Right atrium auricular region (tissue), 2 donors: ENCODE data around the gene MAP3K12. TPM values are rescaled to one million over a fixed set of nuclear protein-coding genes. Genes with fewer than 3 reads are reported as not detected.

ENCODE experiments used
- DNase-seq: peaks from one replicate; pipeline ENCODE4 v3.0.0-alpha.2; 2019; ENCODE audit warnings: low spot score
- H3K27ac ChIP-seq, 2 donors: fragments of 200-600 bp; sonication (generic); 1 replicate in 1 of 2; 2 replicates in 1 of 2; pipeline ENCODE4 v1.5.1; 2016 to 2019
- H3K27me3 ChIP-seq, 2 donors: fragments of 200-600 bp; sonication (generic); one replicate each; pipeline versions ENCODE4 v1.5.1 to v1.6.0; 2017 to 2019
- H3K36me3 ChIP-seq: fragments of 200-600 bp; sonication (generic); one replicate; pipeline ENCODE4 v1.5.1; 2016
- H3K4me1 ChIP-seq, 2 donors: fragments of 200-600 bp; sonication (generic); one replicate each; pipeline versions ENCODE4 v1.5.1 to v1.6.0; 2017 to 2019
- H3K4me3 ChIP-seq, 2 donors: fragments of 200-600 bp; sonication (generic); 1 replicate in 1 of 2; 2 replicates in 1 of 2; pipeline ENCODE4 v1.5.1; 2017 to 2019; ENCODE audit warnings: mild to moderate bottlenecking in 1 of 2, moderate library complexity in 1 of 2
- H3K9me3 ChIP-seq, 2 donors: fragments of 200-600 bp; sonication (generic); one replicate each; pipeline ENCODE4 v1.5.1; 2019
- total RNA-seq, 2 donors: library from RNA; depleted of rRNA; stranded (reverse); fragments of >200 nt; gene quantifications; one replicate each; pipeline ENCODE4 v1.1.0, GENCODE V29; 2016
- TF ChIP-seq, protein P1 (sequence below), 2 donors: fragments of 200-600 bp; sonication (generic); IDR thresholded peaks; one replicate each; pipeline ENCODE4 v1.5.1; 2019; ENCODE audit warnings: antibody characterized with exemption in 2 of 2

The MAP3K12 gene
- total RNA-seq, 2 donors from 2014 or later: 2.6 to 9.8 TPM

DNA sequence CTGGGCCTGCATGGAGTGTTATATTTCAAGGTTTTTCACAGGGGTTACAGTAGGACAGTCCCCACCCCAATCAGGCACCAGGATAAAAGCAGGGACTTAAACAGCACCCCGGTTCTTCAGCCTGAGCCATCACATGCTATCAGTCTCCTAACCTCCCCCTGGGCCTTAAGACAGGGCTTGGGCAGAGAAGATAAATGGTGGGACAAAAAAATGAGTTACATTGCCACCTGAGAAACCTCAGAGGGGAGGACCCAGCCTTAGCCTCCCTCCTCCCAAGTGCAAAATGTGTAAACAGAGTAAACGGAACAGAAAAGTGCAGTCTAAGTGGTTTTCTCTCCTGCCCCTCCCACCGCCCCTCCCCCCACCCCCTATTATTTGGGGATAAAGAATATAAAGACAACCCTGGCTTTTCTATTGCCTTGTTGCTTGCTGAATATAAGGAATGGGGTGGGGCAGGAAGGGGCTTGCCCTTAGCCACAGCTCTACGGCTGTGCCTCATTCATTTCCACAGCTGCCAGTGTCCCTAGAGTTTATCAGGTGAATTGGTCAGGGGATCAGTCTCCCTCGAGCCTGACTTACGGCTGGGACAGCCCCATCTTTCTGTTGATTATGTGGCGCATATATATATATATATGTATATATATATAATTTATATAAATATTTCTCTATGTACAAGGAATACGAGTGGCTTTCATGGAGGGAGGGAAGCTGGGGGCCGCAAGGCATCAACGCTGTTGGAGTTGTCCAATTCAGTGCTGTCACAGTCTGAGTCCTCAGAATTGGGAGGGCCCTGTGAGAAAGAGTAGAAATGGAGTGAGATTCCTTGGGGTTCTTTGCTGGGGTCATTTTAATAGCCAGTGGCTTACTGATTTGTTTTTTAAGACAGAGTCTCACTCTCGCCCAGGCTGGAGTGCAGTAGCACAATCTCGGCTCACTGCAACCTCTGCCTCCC lies 18.5 kb downstream of the MAP3K12 start:
- H3K4me3 ChIP-seq: no peak overlapping the region
- no peaks in the 10 kb centered on the region for H3K27me3 ChIP-seq
- no peaks in the 10 kb centered on the region for H3K9me3 ChIP-seq
- H3K36me3 ChIP-seq: peaks cover 87% of the 10 kb centered on the region
- no peak for DNase-seq
- TF ChIP-seq, protein P1, sequence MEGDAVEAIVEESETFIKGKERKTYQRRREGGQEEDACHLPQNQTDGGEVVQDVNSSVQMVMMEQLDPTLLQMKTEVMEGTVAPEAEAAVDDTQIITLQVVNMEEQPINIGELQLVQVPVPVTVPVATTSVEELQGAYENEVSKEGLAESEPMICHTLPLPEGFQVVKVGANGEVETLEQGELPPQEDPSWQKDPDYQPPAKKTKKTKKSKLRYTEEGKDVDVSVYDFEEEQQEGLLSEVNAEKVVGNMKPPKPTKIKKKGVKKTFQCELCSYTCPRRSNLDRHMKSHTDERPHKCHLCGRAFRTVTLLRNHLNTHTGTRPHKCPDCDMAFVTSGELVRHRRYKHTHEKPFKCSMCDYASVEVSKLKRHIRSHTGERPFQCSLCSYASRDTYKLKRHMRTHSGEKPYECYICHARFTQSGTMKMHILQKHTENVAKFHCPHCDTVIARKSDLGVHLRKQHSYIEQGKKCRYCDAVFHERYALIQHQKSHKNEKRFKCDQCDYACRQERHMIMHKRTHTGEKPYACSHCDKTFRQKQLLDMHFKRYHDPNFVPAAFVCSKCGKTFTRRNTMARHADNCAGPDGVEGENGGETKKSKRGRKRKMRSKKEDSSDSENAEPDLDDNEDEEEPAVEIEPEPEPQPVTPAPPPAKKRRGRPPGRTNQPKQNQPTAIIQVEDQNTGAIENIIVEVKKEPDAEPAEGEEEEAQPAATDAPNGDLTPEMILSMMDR (IDR thresholded peaks at IDR 0.05): no peak
- peaks cover 0 to 45% of the 10 kb centered on the region in 2 donors for H3K4me1 ChIP-seq
- no peak overlapping the region for H3K27ac ChIP-seq

DNA sequence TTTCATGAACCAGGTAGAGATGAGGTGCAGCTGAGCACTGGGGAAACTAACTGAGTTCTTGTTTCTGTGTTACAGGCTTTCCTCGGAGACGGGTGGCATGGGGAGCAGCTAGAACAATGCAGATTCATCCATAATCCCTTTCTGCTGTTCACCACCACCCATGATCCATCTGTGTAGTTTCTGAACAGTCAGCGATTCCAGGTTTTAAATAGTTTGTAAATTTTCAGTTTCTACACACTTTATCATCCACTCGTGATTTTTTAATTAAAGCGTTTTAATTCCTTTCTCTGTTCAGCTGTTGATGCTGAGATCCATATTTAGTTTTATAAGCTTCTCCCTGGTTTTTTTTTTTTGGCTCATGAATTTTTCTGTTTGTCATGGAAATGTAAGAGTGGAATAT lies 19.9 kb downstream of the MAP3K12 start:
- no peak for DNase-seq
- Histone ChIP-seq H3K9me3 (no peaks in the 10 kb centered on the region), H3K4me1 (peaks cover 0 to 59% of the 10 kb centered on the region in 2 donors), H3K36me3 (peaks cover 91% of the 10 kb centered on the region), H3K4me3 (no peak overlapping the region), H3K27ac (no peak overlapping the region), H3K27me3 (no peaks in the 10 kb centered on the region)
- TF ChIP-seq, protein P1 (IDR thresholded peaks at IDR 0.05): no peak

GRCh38 chr12:53478865-53479264 lies 20.4 kb downstream of the MAP3K12 start:
- TF ChIP-seq, protein P1 (IDR thresholded peaks at IDR 0.05): no peak
- Histone ChIP-seq H3K27me3 (no peaks in the 10 kb centered on the region), H3K4me3 (no peak overlapping the region), H3K36me3 (peaks cover 94% of the 10 kb centered on the region), H3K9me3 (no peaks in the 10 kb centered on the region), H3K27ac (no peak overlapping the region), H3K4me1 (peaks cover 0 to 64% of the 10 kb centered on the region in 2 donors)
- no peak for DNase-seq

GRCh38 chr12:53476769-53477209 lies 22.5 kb downstream of the MAP3K12 start:
- no peak overlapping the region for H3K27ac ChIP-seq

GRCh38 chr12:53474819-53475218 lies 24.4 kb downstream of the MAP3K12 start:
- Histone ChIP-seq H3K4me1 (peaks cover 0 to 74% of the 10 kb centered on the region in 2 donors), H3K9me3 (no peaks in the 10 kb centered on the region), H3K27ac (no peak overlapping the region), H3K4me3 (no peak overlapping the region), H3K27me3 (no peaks in the 10 kb centered on the region), H3K36me3 (peaks cover 97% of the 10 kb centered on the region)
- TF ChIP-seq, protein P1 (IDR thresholded peaks at IDR 0.05): no peak
- DNase-seq: no peak

More at GRCh38 chr12:53476769-53477209, 22.5 kb downstream of the MAP3K12 start:
- no peak for DNase-seq
- H3K4me3 ChIP-seq: no peak overlapping the region
- peaks cover 97% of the 10 kb centered on the region for H3K36me3 ChIP-seq
- TF ChIP-seq, protein P1 (IDR thresholded peaks at IDR 0.05): peak in 1 of 2 donors; percentile 37
- H3K9me3 ChIP-seq: no peaks in the 10 kb centered on the region
- no peaks in the 10 kb centered on the region for H3K27me3 ChIP-seq
- H3K4me1 ChIP-seq: peaks cover 0 to 70% of the 10 kb centered on the region in 2 donors
